ENCODE measurements around the gene YPEL1. TPM values are rescaled to one million over a fixed set of nuclear protein-coding genes. Genes with fewer than 3 reads are reported as not detected.

Gene YPEL1
- total RNA-seq, 1 experiment from 2014 or later, result 3.1 TPM

GRCh38 chr22:21761994-21762680 lies 26.5 kb upstream of the YPEL1 start:
- Histone ChIP-seq H3K27ac (ENCODE audit: low read depth, low read length) (no peak overlapping the region), H3K9me2 (ENCODE audit: insufficient read depth) (no peaks in the 10 kb centered on the region), H3K9me3 (ENCODE audit: control insufficient read depth in 1 of 2, insufficient read depth in 1 of 2, low read depth in 1 of 2, low read length in 2 of 2) (no peaks in the 10 kb centered on the region), H3K4me1 (ENCODE audit: control insufficient read depth in 1 of 2, insufficient read depth in 2 of 2, low read length in 2 of 2) (no peaks in the 10 kb centered on the region), H3K79me2 (ENCODE audit: insufficient read depth, low read length) (no peaks in the 10 kb centered on the region), H3K9ac (ENCODE audit: low read length) (no peak overlapping the region), H2AFZ (ENCODE audit: low read depth, low read length, poor library complexity, severe bottlenecking) (no peak overlapping the region), H3K36me3 (ENCODE audit: control insufficient read depth in 1 of 2, insufficient read depth in 2 of 2, low read length in 2 of 2) (peaks cover 32 to 37% of the 10 kb centered on the region in 2 experiments; a peak in 3 of 4 replicates), H3K4me2 (ENCODE audit: low read length) (no peak overlapping the region), H3K4me3 (replicated peaks in 1 of 2; ENCODE audit: low read depth in 1 of 2, low read length in 2 of 2) (no peak overlapping the region), H3K27me3 (ENCODE audit: insufficient read depth, low read length) (no peaks in the 10 kb centered on the region), H4K20me1 (ENCODE audit: insufficient read depth) (no peaks in the 10 kb centered on the region)
- no peak for TF ChIP-seq ZFX (IDR thresholded peaks at IDR 0.05)
- no peak for TF ChIP-seq SP1 (IDR thresholded peaks at IDR 0.05; ENCODE audit: low read depth)
- TF ChIP-seq POLR2A (IDR thresholded peaks at IDR 0.05; ENCODE audit: borderline replicate concordance, extremely low read depth, insufficient read depth, insufficient read length), result no peak
- no peak for TF ChIP-seq ZNF274 (IDR thresholded peaks at IDR 0.05; ENCODE audit: low read depth, low read length)
- no peak for TF ChIP-seq ZBTB33 (IDR thresholded peaks at IDR 0.05; ENCODE audit: extremely low read depth, insufficient replicate concordance, low read length)
- TF ChIP-seq SRF (IDR thresholded peaks at IDR 0.05; ENCODE audit: low read depth), result no peak
- no peak for TF ChIP-seq YY1 (IDR thresholded peaks at IDR 0.05; ENCODE audit: extremely low read depth, insufficient replicate concordance, low read depth, low read length)
- no peak for TF ChIP-seq EGR1 (IDR thresholded peaks at IDR 0.05; ENCODE audit: low read depth)
- no peak for TF ChIP-seq MAX (IDR thresholded peaks at IDR 0.05)
- no peak for TF ChIP-seq EZH2 (IDR thresholded peaks at IDR 0.05)
- TF ChIP-seq JUND (IDR thresholded peaks at IDR 0.05), result no peak
- TF ChIP-seq REST (IDR thresholded peaks at IDR 0.05; ENCODE audit: low read depth), result no peak
- no peak for TF ChIP-seq RAD21 (IDR thresholded peaks at IDR 0.05; ENCODE audit: low read depth)
- TF ChIP-seq POLR2AphosphoS5 (IDR thresholded peaks at IDR 0.05; ENCODE audit: low read depth, low read length), result no peak
- no peak for TF ChIP-seq ATF3 (IDR thresholded peaks at IDR 0.05)
- no peak for TF ChIP-seq FOSL1 (IDR thresholded peaks at IDR 0.05; ENCODE audit: low read depth)
- no TSS peak for BruUV-seq (replicated peaks)
- intact Hi-C loops (cut with micrococcal nuclease), result no loop called here
- CTCF ChIA-PET, result no interaction called here
- RAD21 ChIA-PET (ENCODE audit: low non-redundant PET in 1 of 2, low total read pairs in 2 of 2, uncharacterized antibody in 2 of 2, unreplicated experiment in 2 of 2), result no interaction called here
- no peak for ATAC-seq
- no peak for DNase-seq (ENCODE audit: low read depth, low spot score)
- POLR2A ChIA-PET, result no interaction called here
